B cell (primary cell): Measurements from ENCODE around the gene NPTXR. TPM values are rescaled to one million over a fixed set of nuclear protein-coding genes. Genes with fewer than 3 reads are reported as not detected.

ENCODE experiments used
- ATAC-seq: fragments of 200-7000 bp; cut with Tn5 transposase; one replicate; pipeline ENCODE4 v1.10.0; 2021; ENCODE audit warnings: low read depth, mild to moderate bottlenecking, moderate number of reproducible peaks, moderate library complexity
- CTCF ChIA-PET: fragments of 350-600 bp; sonication (Branson Sonifier 250); formaldehyde crosslinking; loops from one replicate; lab custom pipeline; 2021; ENCODE audit warnings: antibody characterized with exemption, inconsistent platforms; lab: Charles Lee
- POLR2A ChIA-PET: fragments of 350-600 bp; sonication (Branson Sonifier 250); formaldehyde crosslinking; loops from one replicate; lab custom pipeline; 2021; ENCODE audit warnings: antibody characterized with exemption; lab: Charles Lee
- DNase-seq: peaks from one replicate; pipeline ENCODE4 v3.0.0; 2013
- H2AFZ ChIP-seq: 2 replicates; pipeline ENCODE4 v1.6.1; 2012; ENCODE audit warnings: mild to moderate bottlenecking, low read depth, low read length; ENCODE audit not compliant: insufficient read depth, poor library complexity, severe bottlenecking
- H3K27ac ChIP-seq, 2 donors: 1 replicate in 1 of 2; 2 replicates in 1 of 2; pipeline ENCODE4 v1.5.1; 2012 to 2013; ENCODE audit warnings: low read length in 2 of 2, mild to moderate bottlenecking in 2 of 2, moderate library complexity in 1 of 2
- H3K27me3 ChIP-seq, 4 experiments: fragments of 200-600 bp in 1 of 4; sonication (generic) in 1 of 4; replicated peaks in 1 of 4; 1 replicate in 2 of 4; 2 replicates in 2 of 4; pipeline versions ENCODE4 v1.6.1 to v1.7.0; 2013 to 2016; ENCODE audit warnings: low read length in 3 of 4, mild to moderate bottlenecking in 2 of 4, mixed read lengths in 1 of 4, moderate library complexity in 1 of 4; ENCODE audit not compliant: insufficient read depth in 4 of 4, control insufficient read depth in 3 of 4; ENCODE audit errors: control extremely low read depth in 1 of 4
- H3K36me3 ChIP-seq, 2 experiments: replicated peaks in 1 of 2; 1 replicate in 1 of 2; 2 replicates in 1 of 2; pipeline versions ENCODE4 v1.6.1 to v1.7.1; 2013; ENCODE audit warnings: low read length in 1 of 2; ENCODE audit not compliant: insufficient read depth in 2 of 2, control insufficient read depth in 1 of 2; ENCODE audit errors: control extremely low read depth in 1 of 2, extremely low read depth in 1 of 2
- H3K4me1 ChIP-seq, 2 donors: fragments of 200-600 bp in 1 of 2; sonication (generic) in 1 of 2; 1 replicate in 1 of 2; 2 replicates in 1 of 2; pipeline versions ENCODE4 v1.5.1 to v1.6.1; 2013 to 2017; ENCODE audit warnings: low read length in 2 of 2; ENCODE audit not compliant: control insufficient read depth in 2 of 2, insufficient read depth in 2 of 2
- H3K4me2 ChIP-seq: replicated peaks from 2 replicates; pipeline ENCODE3; 2012; ENCODE audit warnings: mild to moderate bottlenecking, low read depth, low read length; ENCODE audit not compliant: poor library complexity, severe bottlenecking
- H3K4me3 ChIP-seq, 5 experiments: fragments of 200-600 bp in 1 of 5; sonication (generic) in 1 of 5; 1 replicate in 3 of 5; 2 replicates in 2 of 5; pipeline versions ENCODE4 v1.5.1 to v1.7.0; 2011 to 2016; ENCODE audit warnings: low read length in 4 of 5, mild to moderate bottlenecking in 4 of 5, low read depth in 2 of 5, control low read depth in 1 of 5, moderate library complexity in 1 of 5; ENCODE audit not compliant: insufficient read depth in 1 of 5; ENCODE audit errors: control extremely low read depth in 1 of 5, extremely low read depth in 1 of 5
- H3K79me2 ChIP-seq: fragments of 200-600 bp; sonication (generic); one replicate; pipeline ENCODE4 v1.6.0; 2016; ENCODE audit warnings: low read length; ENCODE audit not compliant: control insufficient read depth, insufficient read depth
- H3K9ac ChIP-seq: fragments of 200-600 bp; sonication (generic); 2 replicates; pipeline ENCODE4 v1.6.1; 2017; ENCODE audit warnings: mild to moderate bottlenecking, low read length, moderate library complexity
- H3K9me3 ChIP-seq, 3 donors: one replicate each; pipeline versions ENCODE4 v1.6.1 to v1.7.1; 2013; ENCODE audit warnings: low read length in 2 of 3; ENCODE audit not compliant: control insufficient read depth in 2 of 3, insufficient read depth in 1 of 3; ENCODE audit errors: control extremely low read depth in 1 of 3
- H4K20me1 ChIP-seq: 2 replicates; pipeline ENCODE4 v1.6.0; 2012; ENCODE audit warnings: mild to moderate bottlenecking, low read length; ENCODE audit not compliant: insufficient read depth, control insufficient read depth, poor library complexity, severe bottlenecking
- H3K27ac Mint-ChIP-seq: one replicate; pipeline ENCODE4 v1.8.0; 2021; ENCODE audit warnings: mixed read lengths
- H3K27me3 Mint-ChIP-seq: one replicate; pipeline ENCODE4 v1.8.0; 2021; ENCODE audit warnings: mixed read lengths
- H3K4me1 Mint-ChIP-seq: one replicate; pipeline ENCODE4 v1.8.0; 2021; ENCODE audit warnings: mixed read lengths
- H3K4me3 Mint-ChIP-seq: one replicate; pipeline ENCODE4 v1.8.0; 2021; ENCODE audit warnings: mixed read lengths
- H3K9me3 Mint-ChIP-seq: one replicate; pipeline ENCODE4 v1.8.0; 2022; ENCODE audit warnings: mixed read lengths; ENCODE audit not compliant: insufficient read depth
- CTCF ChIP-seq: fragments of 200-600 bp; IDR thresholded peaks from one replicate; pipeline ENCODE4 v1.8.0; 2022; ENCODE audit warnings: antibody characterized with exemption, mild to moderate bottlenecking
- EZH2 ChIP-seq: IDR thresholded peaks from 2 replicates; pipeline ENCODE4 v1.6.1; 2012; ENCODE audit warnings: borderline replicate concordance, low read depth, mild to moderate bottlenecking, moderate library complexity, low read length; ENCODE audit not compliant: insufficient read depth, poor library complexity, severe bottlenecking
- WGBS: methylation state at CpG from one replicate; pipeline ENCODE4 v1.1.5; 2013; ENCODE audit warnings: missing lambda C conversion rate; ENCODE audit not compliant: insufficient coverage; 5-methylcytosine and 5-hydroxymethylcytosine counted together
- intact Hi-C: fragments of 100-400 bp; cut with micrococcal nuclease; formaldehyde crosslinking; loops from one replicate; pipeline ENCODE4 v1.10.0; 2022
- polyA plus RNA-seq: library from polyadenylated mRNA; depleted of rRNA; stranded (reverse); fragments of >200 nt; gene quantifications from 2 replicates; pipeline ENCODE4 v1.2.3, GENCODE V29; 2012
- total RNA-seq, 2 donors: library from RNA; stranded (reverse); fragments of 120-200 nt in 1 of 2; gene quantifications; 1 replicate in 1 of 2; 2 replicates in 1 of 2; pipeline versions ENCODE4 v1.2.3 to v1.2.4, GENCODE V29; 2013 to 2022

The NPTXR gene
- total and polyA plus RNA-seq, 2 donors (not counting 1 experiment from before 2014, with no cell fraction given), result 0.16 to 0.71 TPM

GRCh38 chr22:38773363-38773946 is 70.4 kb downstream of the NPTXR start:
- Mint-ChIP-seq H3K9me3 (no peaks in the 10 kb centered on the region), H3K4me1 (peaks cover 2% of the 10 kb centered on the region), H3K27me3 (no peaks in the 10 kb centered on the region), H3K4me3 (no peak overlapping the region), H3K27ac (no peak overlapping the region)
- Histone ChIP-seq H3K4me3 (no peak overlapping the region), H3K9ac (no peak overlapping the region), H3K27me3 (no peaks in the 10 kb centered on the region), H3K27ac (no peak overlapping the region), H4K20me1 (no peaks in the 10 kb centered on the region), H3K79me2 (no peaks in the 10 kb centered on the region), H3K36me3 (no peaks in the 10 kb centered on the region), H3K4me2 (no peak overlapping the region), H3K9me3 (no peaks in the 10 kb centered on the region), H2AFZ (no peak overlapping the region), H3K4me1 (no peaks in the 10 kb centered on the region)
- intact Hi-C loops, result no loop called here
- TF ChIP-seq CTCF (no peak), EZH2 (no peak)
- WGBS, result 93% methylated on average over 4 of the region's 4 CpGs
- ATAC-seq, result no peak
- DNase-seq, result no peak
- POLR2A ChIA-PET, result no interaction called here
- CTCF ChIA-PET, result interaction anchor here (0.7 kb wide), 1 partner anchor 68 kb away, joined by 3 read pairs; no protein-coding TSS in a partner anchor

- WGBS, result 98% methylated on average over 8 of the region's 8 CpGs
- ATAC-seq, result no peak
Observed at GRCh38 chr22:38772623-38772873, 71.3 kb downstream of the NPTXR start.

More at GRCh38 chr22:38772623-38772873, 71.3 kb downstream of the NPTXR start:
- Histone ChIP-seq H3K27ac (no peak overlapping the region), H3K4me1 (no peaks in the 10 kb centered on the region), H4K20me1 (no peaks in the 10 kb centered on the region), H3K36me3 (no peaks in the 10 kb centered on the region), H3K9ac (no peak overlapping the region), H3K4me3 (no peak overlapping the region), H2AFZ (no peak overlapping the region), H3K79me2 (no peaks in the 10 kb centered on the region), H3K27me3 (no peaks in the 10 kb centered on the region), H3K4me2 (no peak overlapping the region), H3K9me3 (no peaks in the 10 kb centered on the region)
- no peak overlapping the region for H3K4me3 Mint-ChIP-seq
- DNase-seq, result no peak
- intact Hi-C loops, result no loop called here
- POLR2A ChIA-PET, result no interaction called here
- H3K9me3 Mint-ChIP-seq, result no peaks in the 10 kb centered on the region
- CTCF ChIA-PET, result interaction anchor here (1.2 kb wide), 1 partner anchor 39 kb away, joined by 3 read pairs; no protein-coding TSS in a partner anchor
- peaks cover 2% of the 10 kb centered on the region for H3K4me1 Mint-ChIP-seq
- no peak for TF ChIP-seq CTCF
- no peak for TF ChIP-seq EZH2
- no peak overlapping the region for H3K27ac Mint-ChIP-seq
- no peaks in the 10 kb centered on the region for H3K27me3 Mint-ChIP-seq
